A673 (cell line): ENCODE results near the gene GAL3ST2.

Experiments used
- CTCF ChIP-seq: fragments of 300-800, 200-600 bp; sonication (generic); conservative IDR thresholded peaks from 2 replicates; pipeline ENCODE4 v1.5.1; 2017; ENCODE audit warnings: low read depth, mild to moderate bottlenecking, antibody characterized with exemption, low read length, moderate library complexity, mixed read lengths
- EZH2 ChIP-seq: fragments of 200-600 bp; sonication (generic); IDR thresholded peaks from 2 replicates; pipeline ENCODE4 v1.6.1; 2017; ENCODE audit warnings: borderline replicate concordance, low read depth, mild to moderate bottlenecking, mixed read lengths, antibody characterized with exemption, low read length; ENCODE audit not compliant: poor library complexity, severe bottlenecking

- TF ChIP-seq EZH2 (no peak), CTCF (no peak)
These were observed 1.3 kb downstream of the GAL3ST2 start for GRCh38 chr2:241777686-241778627.
